ENCODE results near the gene SMIM41. TPM values are rescaled to one million over a fixed set of nuclear protein-coding genes. Genes with fewer than 3 reads are reported as not detected.

The SMIM41 gene
- total and polyA plus RNA-seq, 4 donors: 0.03 to 0.50 (median 0.24) TPM; not detected in 1

GRCh38 chr12:52144512-52145227, 65.2 kb downstream of the SMIM41 start:
- Histone ChIP-seq H3K27me3 (ENCODE audit: control insufficient read depth in 4 of 4, insufficient read depth in 4 of 4, low read length in 3 of 4) (no peaks in the 10 kb centered on the region), H3K9ac (ENCODE audit: low read depth in 1 of 2, low read length in 2 of 2) (no peak overlapping the region), H3K27ac (ENCODE audit: low read depth in 1 of 2, low read length in 2 of 2) (no peak overlapping the region), H3K4me1 (ENCODE audit: control insufficient read depth in 4 of 4, insufficient read depth in 4 of 4, low read length in 3 of 4) (no peaks in the 10 kb centered on the region), H3K36me3 (ENCODE audit: control insufficient read depth in 4 of 4, insufficient read depth in 3 of 4, low read depth in 1 of 4, low read length in 3 of 4) (no peaks in the 10 kb centered on the region), H3K9me3 (ENCODE audit: control insufficient read depth in 4 of 4, low read length in 3 of 4) (no peaks in the 10 kb centered on the region), H3K4me3 (ENCODE audit: low read depth in 1 of 3, low read length in 3 of 3) (no peak overlapping the region)
- WGBS: 88% methylated on average over 16 of the region's 16 CpGs
- TF ChIP-seq YY1 (IDR thresholded peaks at IDR 0.05): no peak
- no peak for TF ChIP-seq FOXA1 (IDR thresholded peaks at IDR 0.05)
- no peak for TF ChIP-seq ATF3 (IDR thresholded peaks at IDR 0.05)
- TF ChIP-seq REST (IDR thresholded peaks at IDR 0.05): no peak
- no peak for TF ChIP-seq EGR1 (IDR thresholded peaks at IDR 0.05; ENCODE audit: low read depth in 2 of 2)
- no peak for TF ChIP-seq FOXA2 (IDR thresholded peaks at IDR 0.05)
- no peak for TF ChIP-seq HNF4A (conservative IDR thresholded peaks at IDR 0.05)
- DNase-seq (ENCODE audit: low spot score): no peak

GRCh38 chr12:52145228-52146088, 66.0 kb downstream of the SMIM41 start:
- WGBS: 88% methylated on average over 18 of the region's 18 CpGs
- H3K9ac ChIP-seq (ENCODE audit: low read depth in 1 of 2, low read length in 2 of 2): no peak overlapping the region
- TF ChIP-seq YY1 (IDR thresholded peaks at IDR 0.05): no peak
- no peak for TF ChIP-seq RAD21 (IDR thresholded peaks at IDR 0.05)
- TF ChIP-seq TAF1 (conservative IDR thresholded peaks at IDR 0.05): no peak
- TF ChIP-seq EGR1 (IDR thresholded peaks at IDR 0.05; ENCODE audit: low read depth in 2 of 2): no peak
- TF ChIP-seq MAX (IDR thresholded peaks at IDR 0.05): no peak
- no peak for TF ChIP-seq REST (IDR thresholded peaks at IDR 0.05)
- TF ChIP-seq RXRA (IDR thresholded peaks at IDR 0.05): no peak
- TF ChIP-seq GABPA (IDR thresholded peaks at IDR 0.05 in 1 of 2, conservative IDR thresholded peaks at IDR 0.05 in 1 of 2): no peak
- no peak for TF ChIP-seq ATF3 (IDR thresholded peaks at IDR 0.05)
- no peak for TF ChIP-seq FOXA1 (IDR thresholded peaks at IDR 0.05)
- TF ChIP-seq SP1 (IDR thresholded peaks at IDR 0.05): no peak
- TF ChIP-seq NR2F2 (IDR thresholded peaks at IDR 0.05): no peak
- no peak for TF ChIP-seq CTCF (IDR thresholded peaks at IDR 0.05; ENCODE audit: low read depth, low read length, missing input control)
- TF ChIP-seq ZBTB33 (IDR thresholded peaks at IDR 0.05): no peak
- no peak for TF ChIP-seq FOXA2 (IDR thresholded peaks at IDR 0.05)
- no peak overlapping the region for H3K27ac ChIP-seq (ENCODE audit: low read depth in 1 of 2, low read length in 2 of 2)
- no peak for DNase-seq (ENCODE audit: low spot score)
- no peaks in the 10 kb centered on the region for H3K4me1 ChIP-seq (ENCODE audit: control insufficient read depth in 4 of 4, insufficient read depth in 4 of 4, low read length in 3 of 4)
- H3K4me3 ChIP-seq (ENCODE audit: low read depth in 1 of 3, low read length in 3 of 3): no peak overlapping the region
- H3K27me3 ChIP-seq (ENCODE audit: control insufficient read depth in 4 of 4, insufficient read depth in 4 of 4, low read length in 3 of 4): no peaks in the 10 kb centered on the region
- H3K36me3 ChIP-seq (ENCODE audit: control insufficient read depth in 4 of 4, insufficient read depth in 3 of 4, low read depth in 1 of 4, low read length in 3 of 4): no peaks in the 10 kb centered on the region
- no peaks in the 10 kb centered on the region for H3K9me3 ChIP-seq (ENCODE audit: control insufficient read depth in 4 of 4, low read length in 3 of 4)
